Skeletal muscle tissue (tissue), 4 donors: ENCODE results near the gene KCNK2. TPM values are rescaled to one million over a fixed set of nuclear protein-coding genes. Genes with fewer than 3 reads are reported as not detected.
"Not testable (repeated sequence)": the region's sequence is repeated elsewhere in the genome, so short reads cannot be mapped to it uniquely, and the experiment has no call there.

ENCODE experiments used
- H3K27ac ChIP-seq: one replicate; pipeline ENCODE4 v1.7.0; 2013; ENCODE audit warnings: mild to moderate bottlenecking, low read depth, low read length, inconsistent platforms
- H3K27me3 ChIP-seq, 3 donors: one replicate each; pipeline ENCODE4 v1.7.0; 2013; ENCODE audit warnings: low read length in 3 of 3; ENCODE audit not compliant: control insufficient read depth in 3 of 3, insufficient read depth in 3 of 3
- H3K36me3 ChIP-seq, 3 donors: one replicate each; pipeline ENCODE4 v1.7.0; 2013; ENCODE audit warnings: low read length in 3 of 3; ENCODE audit not compliant: control insufficient read depth in 3 of 3, insufficient read depth in 3 of 3
- H3K4me1 ChIP-seq, 3 donors: one replicate each; pipeline ENCODE4 v1.7.0; 2013; ENCODE audit warnings: low read length in 3 of 3, mild to moderate bottlenecking in 3 of 3; ENCODE audit not compliant: control insufficient read depth in 3 of 3, insufficient read depth in 3 of 3
- H3K4me3 ChIP-seq, 3 donors: one replicate each; pipeline ENCODE4 v1.7.0; 2013; ENCODE audit warnings: low read length in 3 of 3
- H3K9ac ChIP-seq, 3 donors: one replicate each; pipeline ENCODE4 v1.7.0; 2013; ENCODE audit warnings: low read length in 3 of 3, mild to moderate bottlenecking in 3 of 3, moderate library complexity in 2 of 3, low read depth in 1 of 3
- H3K9me3 ChIP-seq, 3 donors: one replicate each; pipeline ENCODE4 v1.7.0; 2013; ENCODE audit warnings: low read length in 3 of 3; ENCODE audit not compliant: control insufficient read depth in 3 of 3
- total RNA-seq: library from RNA; depleted of rRNA; stranded (reverse); fragments of >200 nt; gene quantifications from one replicate; pipeline ENCODE4 v1.2.3, GENCODE V29; 2014
- donor health status: Osteomylitis.

KCNK2 gene
- total RNA-seq, 1 donor from 2014 or later = 2.6 TPM

GRCh38 chr1:215143497-215143896, 61.0 kb downstream of the KCNK2 start:
- Histone ChIP-seq H3K4me3 (no peak overlapping the region), H3K27me3 (no peaks in the 10 kb centered on the region), H3K36me3 (no peaks in the 10 kb centered on the region), H3K9me3 (peaks cover 0 to 2% (median 0%) of the 10 kb centered on the region in 3 donors), H3K4me1 (no peaks in the 10 kb centered on the region), H3K27ac (no peak overlapping the region), H3K9ac (no peak overlapping the region)

GRCh38 chr1:215146240-215146975, 63.9 kb downstream of the KCNK2 start:
- no peak overlapping the region for H3K9ac ChIP-seq
- no peaks in the 10 kb centered on the region for H3K4me1 ChIP-seq
- no peak overlapping the region for H3K27ac ChIP-seq
- H3K9me3 ChIP-seq = peaks cover 0 to 2% (median 0%) of the 10 kb centered on the region in 3 donors
- H3K27me3 ChIP-seq = no peaks in the 10 kb centered on the region
- H3K36me3 ChIP-seq = no peaks in the 10 kb centered on the region
- no peak overlapping the region for H3K4me3 ChIP-seq

DNA sequence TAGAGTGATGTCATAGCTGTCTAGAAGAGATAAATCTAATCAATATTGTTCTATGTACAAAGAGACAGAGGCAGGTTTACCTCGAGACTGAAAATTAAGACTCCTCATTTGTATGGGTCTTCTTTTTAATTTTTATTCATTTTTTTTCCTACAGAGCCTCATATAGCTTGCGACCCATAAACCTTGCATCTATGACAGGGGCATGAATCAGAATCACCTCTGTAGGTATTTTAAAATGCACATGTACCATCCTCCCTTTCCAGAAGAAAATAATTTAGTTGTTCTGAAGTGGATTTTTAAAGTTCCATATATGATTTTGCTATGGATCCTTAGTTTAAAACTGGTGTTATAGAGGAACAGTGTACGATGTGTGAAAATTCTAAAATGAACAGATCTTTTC, 64.5 kb downstream of the KCNK2 start:
- Histone ChIP-seq H3K4me1 (no peaks in the 10 kb centered on the region), H3K27me3 (no peaks in the 10 kb centered on the region), H3K27ac (no peak overlapping the region), H3K9ac (no peak overlapping the region), H3K36me3 (no peaks in the 10 kb centered on the region), H3K4me3 (no peak overlapping the region), H3K9me3 (no peaks in the 10 kb centered on the region)

DNA sequence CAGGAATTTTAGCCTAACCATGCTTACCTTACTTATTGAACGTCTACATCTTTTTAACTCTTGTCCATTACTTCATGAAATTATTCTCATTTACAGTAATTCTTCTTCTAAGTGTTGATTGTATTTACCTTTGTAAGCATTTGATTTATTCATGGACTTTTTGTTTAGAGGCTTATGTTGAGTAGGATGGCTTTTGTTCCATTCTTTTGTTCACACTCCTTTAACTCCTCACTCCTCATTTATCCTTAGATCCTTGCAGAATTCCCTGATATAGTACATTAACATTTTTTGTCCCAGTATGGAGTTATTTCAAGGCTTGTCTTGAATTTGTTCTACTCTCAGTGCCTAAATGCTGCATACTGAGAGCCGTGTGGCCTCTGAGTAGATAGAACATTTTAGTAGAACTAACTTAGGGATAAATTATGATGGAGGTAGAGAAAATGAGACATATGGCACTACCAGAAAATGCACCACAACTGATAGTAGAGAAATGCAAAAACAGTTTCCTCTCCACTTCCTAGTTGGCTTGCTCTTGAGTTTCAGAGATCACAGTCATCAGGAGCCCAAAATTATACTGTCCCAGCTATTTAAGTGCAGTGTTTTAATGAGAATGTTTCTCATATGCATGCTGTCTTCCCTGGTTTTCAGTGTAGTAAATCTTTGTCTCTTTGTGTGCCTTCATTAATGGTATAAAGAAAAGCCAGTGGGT, 69.5 kb downstream of the KCNK2 start:
- no peaks in the 10 kb centered on the region for H3K27me3 ChIP-seq
- no peak overlapping the region for H3K4me3 ChIP-seq
- H3K36me3 ChIP-seq = no peaks in the 10 kb centered on the region
- H3K27ac ChIP-seq = no peak overlapping the region
- H3K9ac ChIP-seq = no peak overlapping the region
- no peaks in the 10 kb centered on the region for H3K4me1 ChIP-seq
- H3K9me3 ChIP-seq = no peaks in the 10 kb centered on the region

GRCh38 chr1:215156232-215156631, 73.7 kb downstream of the KCNK2 start:
- H3K36me3 ChIP-seq = no peaks in the 10 kb centered on the region
- no peak overlapping the region for H3K27ac ChIP-seq
- H3K9ac ChIP-seq = no peak overlapping the region
- no peak overlapping the region for H3K4me3 ChIP-seq
- H3K27me3 ChIP-seq = no peaks in the 10 kb centered on the region
- H3K9me3 ChIP-seq = no peaks in the 10 kb centered on the region
- no peaks in the 10 kb centered on the region for H3K4me1 ChIP-seq

DNA sequence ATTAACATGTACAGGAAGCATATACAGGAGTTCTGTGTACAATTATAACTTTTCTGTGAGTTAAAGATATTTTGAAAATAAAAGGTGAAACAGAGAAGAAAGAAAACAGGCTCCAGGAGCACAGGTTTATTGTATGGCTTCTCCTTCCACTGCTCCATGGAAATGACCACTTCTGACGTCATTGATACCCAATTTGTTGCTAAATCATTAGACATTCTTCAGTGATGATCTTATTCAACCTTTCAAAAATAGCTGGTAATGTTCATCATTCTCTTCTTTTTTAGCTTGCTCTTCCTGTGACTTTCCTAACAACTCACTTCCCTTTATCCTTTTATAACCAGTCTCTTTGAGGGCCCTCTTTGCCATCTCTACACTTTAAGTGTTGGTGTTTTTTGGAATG, 77.8 kb downstream of the KCNK2 start:
- no peak overlapping the region for H3K4me3 ChIP-seq

DNA sequence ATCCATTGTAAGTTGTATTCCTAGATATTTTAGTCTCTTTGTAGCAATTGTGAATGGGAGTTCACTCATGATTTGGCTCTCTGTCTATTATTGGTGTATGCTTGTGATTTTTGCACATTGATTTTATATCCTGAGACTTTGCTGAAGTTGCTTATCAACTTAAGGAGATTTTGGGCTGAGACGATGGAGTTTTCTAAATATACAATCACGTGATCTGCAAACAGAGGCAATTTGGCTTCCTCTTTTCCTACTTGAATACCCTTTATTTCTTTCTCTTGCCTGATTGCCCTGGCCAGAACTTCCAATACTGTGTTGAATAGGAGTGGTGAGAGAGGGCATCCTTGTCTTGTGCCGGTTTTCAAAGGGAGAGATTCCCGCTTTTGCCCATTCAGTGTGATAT, 80.6 kb downstream of the KCNK2 start:
- H3K4me3 ChIP-seq, H3K27me3 ChIP-seq, H3K4me1 ChIP-seq, H3K27ac ChIP-seq, H3K36me3 ChIP-seq, H3K9me3 ChIP-seq, H3K9ac ChIP-seq: not testable (repeated sequence)

More for the DNA sequence above, 77.8 kb downstream of the KCNK2 start:
- Histone ChIP-seq H3K9me3 (no peaks in the 10 kb centered on the region), H3K27me3 (no peaks in the 10 kb centered on the region), H3K9ac (no peak overlapping the region), H3K27ac (no peak overlapping the region), H3K36me3 (no peaks in the 10 kb centered on the region), H3K4me1 (no peaks in the 10 kb centered on the region)

GRCh38 chr1:215166886-215167285, 84.3 kb downstream of the KCNK2 start:
- H3K27me3 ChIP-seq = no peaks in the 10 kb centered on the region
- H3K9me3 ChIP-seq = no peaks in the 10 kb centered on the region
- H3K27ac ChIP-seq = no peak overlapping the region
- H3K36me3 ChIP-seq = no peaks in the 10 kb centered on the region
- no peak overlapping the region for H3K4me3 ChIP-seq
- no peak overlapping the region for H3K9ac ChIP-seq
- no peaks in the 10 kb centered on the region for H3K4me1 ChIP-seq

DNA sequence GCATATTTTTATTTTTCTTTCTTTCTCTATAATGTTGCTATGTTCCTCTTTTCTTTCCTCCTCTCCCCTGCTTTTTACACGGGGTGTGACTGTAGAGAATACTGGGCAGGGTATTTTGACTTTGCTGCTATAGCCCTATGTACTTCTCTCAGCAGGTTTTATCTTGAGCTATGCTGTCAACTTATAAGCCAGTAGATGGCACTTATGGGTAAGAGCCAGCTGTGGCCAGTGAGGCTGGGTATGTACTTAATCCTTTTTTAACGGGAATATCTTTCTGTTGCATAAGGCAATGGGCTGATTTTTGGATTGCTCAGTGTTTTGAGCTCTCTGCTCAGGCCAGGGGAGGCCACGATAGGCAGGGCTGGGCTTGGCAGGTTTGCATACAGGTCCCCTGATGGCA, 99.0 kb downstream of the KCNK2 start:
- Histone ChIP-seq H3K27me3 (no peaks in the 10 kb centered on the region), H3K36me3 (no peaks in the 10 kb centered on the region), H3K4me3 (no peak overlapping the region), H3K4me1 (no peaks in the 10 kb centered on the region), H3K9ac (no peak overlapping the region), H3K27ac (no peak overlapping the region), H3K9me3 (peaks cover 0 to 2% (median 0%) of the 10 kb centered on the region in 3 donors)

GRCh38 chr1:215185067-215185620, 102.6 kb downstream of the KCNK2 start:
- Histone ChIP-seq H3K27ac (no peak overlapping the region), H3K9me3 (peaks cover 0 to 2% (median 0%) of the 10 kb centered on the region in 3 donors), H3K9ac (no peak overlapping the region), H3K27me3 (no peaks in the 10 kb centered on the region), H3K36me3 (no peaks in the 10 kb centered on the region), H3K4me1 (no peaks in the 10 kb centered on the region), H3K4me3 (no peak overlapping the region)
